Thyroid gland (tissue), 4 donors: ENCODE results near the gene SMARCAL1.

Experiments
- CTCF ChIP-seq, 6 experiments: fragments of 200-600 bp in 3 of 6; fragments of 450-650 bp in 3 of 6; sonication (generic) in 3 of 6; IDR thresholded peaks; one replicate each; pipeline ENCODE4 v1.5.1; 2016 to 2019; ENCODE audit warnings: antibody characterized with exemption in 6 of 6, mild to moderate bottlenecking in 2 of 6, inconsistent platforms in 1 of 6, moderate library complexity in 1 of 6
- POLR2A ChIP-seq, 2 donors: fragments of 450-650 bp; IDR thresholded peaks; one replicate each; pipeline ENCODE4 v1.6.1; 2017; ENCODE audit warnings: antibody characterized with exemption in 2 of 2, mild to moderate bottlenecking in 2 of 2, moderate library complexity in 1 of 2

DNA sequence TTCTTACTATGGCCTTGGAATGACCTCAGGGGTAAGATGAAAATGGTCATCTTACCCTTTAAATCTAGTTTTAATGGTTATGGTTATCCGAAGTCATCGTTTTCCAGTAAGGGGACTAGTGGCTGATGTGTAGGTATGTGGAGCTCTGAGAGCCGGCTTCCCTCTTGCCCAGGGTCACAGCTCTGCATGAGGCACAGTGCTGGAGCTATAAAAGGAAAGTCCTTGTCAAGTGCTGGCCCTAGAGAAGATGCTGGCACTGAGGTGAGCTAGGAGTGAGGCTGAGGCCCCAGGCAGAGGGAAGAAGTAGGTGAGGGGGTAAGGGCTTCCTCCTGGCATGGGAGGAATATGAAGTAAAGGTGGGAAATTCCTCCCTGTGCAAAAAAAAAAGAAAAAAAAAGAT, 35.0 kb downstream of the SMARCAL1 start:
- TF ChIP-seq CTCF (IDR thresholded peaks at IDR 0.05) = no peak
- no peak for TF ChIP-seq POLR2A (IDR thresholded peaks at IDR 0.05)
